B cell (primary cell): ENCODE data around the gene CADM2. TPM values are rescaled to one million over a fixed set of nuclear protein-coding genes. Genes with fewer than 3 reads are reported as not detected.

Experiments used
- ATAC-seq: fragments of 200-7000 bp; cut with Tn5 transposase; one replicate; pipeline ENCODE4 v1.10.0; 2021; ENCODE audit warnings: low read depth, mild to moderate bottlenecking, moderate number of reproducible peaks, moderate library complexity
- CTCF ChIA-PET: fragments of 350-600 bp; sonication (Branson Sonifier 250); formaldehyde crosslinking; loops from one replicate; lab custom pipeline; 2021; ENCODE audit warnings: antibody characterized with exemption, inconsistent platforms; lab: Charles Lee
- POLR2A ChIA-PET: fragments of 350-600 bp; sonication (Branson Sonifier 250); formaldehyde crosslinking; loops from one replicate; lab custom pipeline; 2021; ENCODE audit warnings: antibody characterized with exemption; lab: Charles Lee
- DNase-seq: peaks from one replicate; pipeline ENCODE4 v3.0.0; 2013
- H2AFZ ChIP-seq: 2 replicates; pipeline ENCODE4 v1.6.1; 2012; ENCODE audit warnings: mild to moderate bottlenecking, low read depth, low read length; ENCODE audit not compliant: insufficient read depth, poor library complexity, severe bottlenecking
- H3K27ac ChIP-seq, 2 donors: 1 replicate in 1 of 2; 2 replicates in 1 of 2; pipeline ENCODE4 v1.5.1; 2012 to 2013; ENCODE audit warnings: low read length in 2 of 2, mild to moderate bottlenecking in 2 of 2, moderate library complexity in 1 of 2
- H3K27me3 ChIP-seq, 4 experiments: fragments of 200-600 bp in 1 of 4; sonication (generic) in 1 of 4; replicated peaks in 1 of 4; 1 replicate in 2 of 4; 2 replicates in 2 of 4; pipeline versions ENCODE4 v1.6.1 to v1.7.0; 2013 to 2016; ENCODE audit warnings: low read length in 3 of 4, mild to moderate bottlenecking in 2 of 4, mixed read lengths in 1 of 4, moderate library complexity in 1 of 4; ENCODE audit not compliant: insufficient read depth in 4 of 4, control insufficient read depth in 3 of 4; ENCODE audit errors: control extremely low read depth in 1 of 4
- H3K36me3 ChIP-seq, 2 experiments: replicated peaks in 1 of 2; 1 replicate in 1 of 2; 2 replicates in 1 of 2; pipeline versions ENCODE4 v1.6.1 to v1.7.1; 2013; ENCODE audit warnings: low read length in 1 of 2; ENCODE audit not compliant: insufficient read depth in 2 of 2, control insufficient read depth in 1 of 2; ENCODE audit errors: control extremely low read depth in 1 of 2, extremely low read depth in 1 of 2
- H3K4me1 ChIP-seq, 2 donors: fragments of 200-600 bp in 1 of 2; sonication (generic) in 1 of 2; 1 replicate in 1 of 2; 2 replicates in 1 of 2; pipeline versions ENCODE4 v1.5.1 to v1.6.1; 2013 to 2017; ENCODE audit warnings: low read length in 2 of 2; ENCODE audit not compliant: control insufficient read depth in 2 of 2, insufficient read depth in 2 of 2
- H3K4me2 ChIP-seq: replicated peaks from 2 replicates; pipeline ENCODE3; 2012; ENCODE audit warnings: mild to moderate bottlenecking, low read depth, low read length; ENCODE audit not compliant: poor library complexity, severe bottlenecking
- H3K4me3 ChIP-seq, 5 experiments: fragments of 200-600 bp in 1 of 5; sonication (generic) in 1 of 5; 1 replicate in 3 of 5; 2 replicates in 2 of 5; pipeline versions ENCODE4 v1.5.1 to v1.7.0; 2011 to 2016; ENCODE audit warnings: low read length in 4 of 5, mild to moderate bottlenecking in 4 of 5, low read depth in 2 of 5, control low read depth in 1 of 5, moderate library complexity in 1 of 5; ENCODE audit not compliant: insufficient read depth in 1 of 5; ENCODE audit errors: control extremely low read depth in 1 of 5, extremely low read depth in 1 of 5
- H3K79me2 ChIP-seq: fragments of 200-600 bp; sonication (generic); one replicate; pipeline ENCODE4 v1.6.0; 2016; ENCODE audit warnings: low read length; ENCODE audit not compliant: control insufficient read depth, insufficient read depth
- H3K9ac ChIP-seq: fragments of 200-600 bp; sonication (generic); 2 replicates; pipeline ENCODE4 v1.6.1; 2017; ENCODE audit warnings: mild to moderate bottlenecking, low read length, moderate library complexity
- H3K9me3 ChIP-seq, 3 donors: one replicate each; pipeline versions ENCODE4 v1.6.1 to v1.7.1; 2013; ENCODE audit warnings: low read length in 2 of 3; ENCODE audit not compliant: control insufficient read depth in 2 of 3, insufficient read depth in 1 of 3; ENCODE audit errors: control extremely low read depth in 1 of 3
- H4K20me1 ChIP-seq: 2 replicates; pipeline ENCODE4 v1.6.0; 2012; ENCODE audit warnings: mild to moderate bottlenecking, low read length; ENCODE audit not compliant: insufficient read depth, control insufficient read depth, poor library complexity, severe bottlenecking
- H3K27ac Mint-ChIP-seq: one replicate; pipeline ENCODE4 v1.8.0; 2021; ENCODE audit warnings: mixed read lengths
- H3K27me3 Mint-ChIP-seq: one replicate; pipeline ENCODE4 v1.8.0; 2021; ENCODE audit warnings: mixed read lengths
- H3K4me1 Mint-ChIP-seq: one replicate; pipeline ENCODE4 v1.8.0; 2021; ENCODE audit warnings: mixed read lengths
- H3K4me3 Mint-ChIP-seq: one replicate; pipeline ENCODE4 v1.8.0; 2021; ENCODE audit warnings: mixed read lengths
- H3K9me3 Mint-ChIP-seq: one replicate; pipeline ENCODE4 v1.8.0; 2022; ENCODE audit warnings: mixed read lengths; ENCODE audit not compliant: insufficient read depth
- CTCF ChIP-seq: fragments of 200-600 bp; IDR thresholded peaks from one replicate; pipeline ENCODE4 v1.8.0; 2022; ENCODE audit warnings: antibody characterized with exemption, mild to moderate bottlenecking
- EZH2 ChIP-seq: IDR thresholded peaks from 2 replicates; pipeline ENCODE4 v1.6.1; 2012; ENCODE audit warnings: borderline replicate concordance, low read depth, mild to moderate bottlenecking, moderate library complexity, low read length; ENCODE audit not compliant: insufficient read depth, poor library complexity, severe bottlenecking
- WGBS: methylation state at CpG from one replicate; pipeline ENCODE4 v1.1.5; 2013; ENCODE audit warnings: missing lambda C conversion rate; ENCODE audit not compliant: insufficient coverage; 5-methylcytosine and 5-hydroxymethylcytosine counted together
- intact Hi-C: fragments of 100-400 bp; cut with micrococcal nuclease; formaldehyde crosslinking; loops from one replicate; pipeline ENCODE4 v1.10.0; 2022
- polyA plus RNA-seq: library from polyadenylated mRNA; depleted of rRNA; stranded (reverse); fragments of >200 nt; gene quantifications from 2 replicates; pipeline ENCODE4 v1.2.3, GENCODE V29; 2012
- total RNA-seq, 2 donors: library from RNA; stranded (reverse); fragments of 120-200 nt in 1 of 2; gene quantifications; 1 replicate in 1 of 2; 2 replicates in 1 of 2; pipeline versions ENCODE4 v1.2.3 to v1.2.4, GENCODE V29; 2013 to 2022

The CADM2 gene
- total and polyA plus RNA-seq, 2 donors (not counting 1 experiment from before 2014, with no cell fraction given) = 0.10 to 0.37 TPM

GRCh38 chr3:85862893-85863455, 904.2 kb downstream of the CADM2 start:
- ATAC-seq (no peak), DNase-seq (no peak)
- Histone ChIP-seq H2AFZ (no peak overlapping the region), H3K27ac (no peak overlapping the region), H3K4me2 (no peak overlapping the region), H3K9me3 (no peaks in the 10 kb centered on the region), H3K36me3 (no peaks in the 10 kb centered on the region), H3K4me3 (no peak overlapping the region), H3K9ac (no peak overlapping the region), H3K4me1 (no peaks in the 10 kb centered on the region), H3K79me2 (no peaks in the 10 kb centered on the region), H3K27me3 (no peaks in the 10 kb centered on the region), H4K20me1 (no peaks in the 10 kb centered on the region)
- H3K27ac Mint-ChIP-seq = no peak overlapping the region
- TF ChIP-seq CTCF = no peak
- CTCF ChIA-PET = no interaction called here
- no peaks in the 10 kb centered on the region for H3K27me3 Mint-ChIP-seq
- intact Hi-C loops = no loop called here
- POLR2A ChIA-PET = no interaction called here
- no peak overlapping the region for H3K4me3 Mint-ChIP-seq
- no peaks in the 10 kb centered on the region for H3K4me1 Mint-ChIP-seq
- H3K9me3 Mint-ChIP-seq = peaks cover 3% of the 10 kb centered on the region

DNA sequence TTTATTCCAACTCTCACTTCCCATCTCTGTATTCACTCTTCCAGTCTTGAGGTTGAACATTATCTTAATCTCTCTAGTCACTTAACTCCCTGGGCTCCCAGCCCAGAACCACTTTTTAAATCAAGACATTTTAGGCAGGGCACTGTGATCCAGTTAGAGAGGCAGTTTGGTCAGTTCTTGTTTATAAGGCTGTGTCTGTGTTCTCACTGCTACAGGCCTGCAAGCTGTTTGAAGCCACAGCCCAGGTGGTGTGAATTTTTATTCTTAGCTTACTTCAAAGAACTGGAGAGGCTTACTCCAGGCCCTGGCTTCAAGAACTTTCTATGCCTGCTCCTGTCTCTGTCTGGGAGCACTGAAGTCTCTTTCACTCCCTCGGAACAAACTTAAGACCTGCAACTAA, 906.1 kb downstream of the CADM2 start:
- H3K4me3 Mint-ChIP-seq = no peak overlapping the region
- H2AFZ ChIP-seq = no peak overlapping the region
- POLR2A ChIA-PET = no interaction called here
- peaks cover 3% of the 10 kb centered on the region for H3K9me3 Mint-ChIP-seq
- H3K4me1 ChIP-seq = no peaks in the 10 kb centered on the region
- no peak for ATAC-seq
- no peaks in the 10 kb centered on the region for H4K20me1 ChIP-seq
- CTCF ChIA-PET = no interaction called here
- no peak overlapping the region for H3K4me3 ChIP-seq
- H3K27ac Mint-ChIP-seq = no peak overlapping the region
- no peaks in the 10 kb centered on the region for H3K79me2 ChIP-seq
- no peak overlapping the region for H3K4me2 ChIP-seq
- H3K9ac ChIP-seq = no peak overlapping the region
- H3K27me3 Mint-ChIP-seq = no peaks in the 10 kb centered on the region
- intact Hi-C loops = no loop called here
- no peaks in the 10 kb centered on the region for H3K27me3 ChIP-seq
- no CpG with 5 or more reads among the region's 1 CpG for WGBS
- no peaks in the 10 kb centered on the region for H3K4me1 Mint-ChIP-seq
- no peak overlapping the region for H3K27ac ChIP-seq
- no peaks in the 10 kb centered on the region for H3K9me3 ChIP-seq
- no peak for DNase-seq
- TF ChIP-seq CTCF (no peak), EZH2 (no peak)
- no peaks in the 10 kb centered on the region for H3K36me3 ChIP-seq
